IPS-18c (cell line): ENCODE measurements around the gene TNFRSF8.
"Not testable (repeated sequence)": the region's sequence is repeated elsewhere in the genome, so short reads cannot be mapped to it uniquely, and the experiment has no call there.

Experiments
- H3K4me3 ChIP-seq: 2 replicates; pipeline ENCODE4 v1.7.0; 2013; ENCODE audit warnings: low read depth, mild to moderate bottlenecking, low read length, moderate library complexity; ENCODE audit not compliant: insufficient read depth
- H3K9me3 ChIP-seq: one replicate; pipeline ENCODE4 v1.6.1; 2013; ENCODE audit warnings: mild to moderate bottlenecking, low read length, moderate library complexity; ENCODE audit not compliant: control insufficient read depth, insufficient read depth

TNFRSF8 gene

DNA sequence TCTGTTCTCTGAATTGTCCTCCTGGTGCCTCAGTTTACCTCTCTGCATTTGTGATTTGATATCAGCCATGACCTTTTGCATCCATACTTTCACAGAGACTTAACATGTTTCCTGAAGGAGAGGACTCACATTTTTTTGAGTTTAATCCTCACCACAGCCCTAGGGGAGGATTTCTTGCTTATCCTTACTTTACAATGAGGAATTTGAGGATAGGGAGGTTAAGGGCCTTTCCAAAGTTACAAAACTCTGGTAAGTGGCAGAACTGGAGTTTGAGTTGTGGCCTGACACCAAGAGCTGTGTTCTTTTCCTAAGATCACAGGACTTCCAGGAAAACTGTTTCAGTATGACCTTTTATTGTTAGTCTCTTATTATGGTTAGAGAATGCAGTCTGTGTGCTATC, 34.2 kb downstream of the TNFRSF8 start:
- Histone ChIP-seq H3K4me3 (no peak overlapping the region), H3K9me3 (no peaks in the 10 kb centered on the region)

GRCh38 chr1:12098786-12099185, 35.7 kb downstream of the TNFRSF8 start:
- Histone ChIP-seq H3K4me3 (no peak overlapping the region), H3K9me3 (no peaks in the 10 kb centered on the region)

DNA sequence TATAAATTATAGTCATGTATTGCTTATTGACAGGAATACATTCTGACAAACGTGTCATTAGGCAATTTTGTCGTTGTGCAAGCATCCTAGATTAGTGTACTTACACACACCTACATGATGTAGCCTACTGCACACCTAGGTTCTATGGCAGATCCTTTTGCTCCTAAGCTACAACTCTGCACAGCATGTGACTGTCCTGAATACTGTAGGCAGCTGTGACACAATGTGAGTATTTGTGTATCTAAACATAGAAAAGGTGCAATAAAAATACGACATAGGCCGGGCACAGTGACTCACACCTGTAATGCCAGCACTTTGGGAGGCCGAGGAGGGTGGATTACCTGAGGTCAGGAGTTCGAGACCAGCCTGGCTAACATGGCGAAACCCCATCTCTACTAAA, 36.5 kb downstream of the TNFRSF8 start:
- Histone ChIP-seq H3K4me3 (no peak overlapping the region), H3K9me3 (no peaks in the 10 kb centered on the region)

- H3K9me3 ChIP-seq: no peaks in the 10 kb centered on the region
- no peak overlapping the region for H3K4me3 ChIP-seq
These were observed 37.0 kb downstream of the TNFRSF8 start for GRCh38 chr1:12100071-12100470.

DNA sequence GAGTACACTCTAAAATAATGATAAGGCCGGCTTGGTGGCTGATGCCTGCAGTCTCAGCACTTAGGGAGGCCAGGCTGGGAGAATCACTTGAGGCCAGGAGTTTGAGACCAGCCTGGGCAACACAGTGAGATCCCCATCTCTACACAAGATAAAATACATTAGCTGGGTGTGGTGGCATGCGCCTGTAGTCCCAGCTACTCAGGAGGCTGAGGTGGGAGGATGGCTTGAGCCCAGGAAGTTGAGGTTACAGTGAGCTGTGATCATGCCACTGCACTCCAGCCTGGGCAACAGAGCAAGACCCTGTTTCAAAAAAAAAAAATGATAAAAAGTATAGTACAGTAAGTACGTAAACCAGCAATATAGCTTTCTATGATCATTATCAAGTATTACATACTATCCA, 38.0 kb downstream of the TNFRSF8 start:
- H3K4me3 ChIP-seq, H3K9me3 ChIP-seq: not testable (repeated sequence)

DNA sequence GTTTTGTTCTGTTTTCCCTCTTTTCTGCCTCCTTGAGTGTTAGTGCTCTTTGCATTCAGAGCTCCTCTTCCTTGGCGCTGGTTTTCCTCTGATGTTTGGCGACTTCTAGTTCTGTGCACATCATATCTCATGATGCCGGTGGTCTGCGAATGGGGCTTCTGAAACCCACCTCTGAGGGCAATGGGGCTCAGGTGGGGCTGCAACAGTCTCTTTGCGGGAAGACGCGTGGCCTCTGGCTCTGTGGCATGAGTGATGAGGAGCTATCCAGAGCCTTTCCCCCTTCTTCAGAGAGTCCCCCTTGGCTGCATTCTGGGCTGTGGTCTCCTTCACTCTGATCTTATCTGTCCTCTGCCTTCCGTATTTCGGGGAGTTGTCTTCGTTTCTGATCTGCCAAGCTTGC, 39.0 kb downstream of the TNFRSF8 start:
- H3K4me3 ChIP-seq: no peak overlapping the region

GRCh38 chr1:12104417-12104816, 41.3 kb downstream of the TNFRSF8 start:
- Histone ChIP-seq H3K9me3 (no peaks in the 10 kb centered on the region), H3K4me3 (no peak overlapping the region)

More for the DNA sequence above, 39.0 kb downstream of the TNFRSF8 start:
- no peaks in the 10 kb centered on the region for H3K9me3 ChIP-seq

GRCh38 chr1:12106153-12106552, 43.0 kb downstream of the TNFRSF8 start:
- H3K9me3 ChIP-seq: no peaks in the 10 kb centered on the region

GRCh38 chr1:12106861-12107260, 43.8 kb downstream of the TNFRSF8 start:
- H3K4me3 ChIP-seq: not testable (repeated sequence)

More at GRCh38 chr1:12106153-12106552, 43.0 kb downstream of the TNFRSF8 start:
- H3K4me3 ChIP-seq: no peak overlapping the region

GRCh38 chr1:12107718-12108117, 44.6 kb downstream of the TNFRSF8 start:
- Histone ChIP-seq H3K4me3 (no peak overlapping the region), H3K9me3 (no peaks in the 10 kb centered on the region)

More at GRCh38 chr1:12106861-12107260, 43.8 kb downstream of the TNFRSF8 start:
- H3K9me3 ChIP-seq: not testable (repeated sequence)

GRCh38 chr1:12109901-12110300, 46.8 kb downstream of the TNFRSF8 start:
- Histone ChIP-seq H3K9me3 (no peaks in the 10 kb centered on the region), H3K4me3 (no peak overlapping the region)

- no peaks in the 10 kb centered on the region for H3K9me3 ChIP-seq
- no peak overlapping the region for H3K4me3 ChIP-seq
These were observed 48.6 kb downstream of the TNFRSF8 start for GRCh38 chr1:12111741-12112140.

DNA sequence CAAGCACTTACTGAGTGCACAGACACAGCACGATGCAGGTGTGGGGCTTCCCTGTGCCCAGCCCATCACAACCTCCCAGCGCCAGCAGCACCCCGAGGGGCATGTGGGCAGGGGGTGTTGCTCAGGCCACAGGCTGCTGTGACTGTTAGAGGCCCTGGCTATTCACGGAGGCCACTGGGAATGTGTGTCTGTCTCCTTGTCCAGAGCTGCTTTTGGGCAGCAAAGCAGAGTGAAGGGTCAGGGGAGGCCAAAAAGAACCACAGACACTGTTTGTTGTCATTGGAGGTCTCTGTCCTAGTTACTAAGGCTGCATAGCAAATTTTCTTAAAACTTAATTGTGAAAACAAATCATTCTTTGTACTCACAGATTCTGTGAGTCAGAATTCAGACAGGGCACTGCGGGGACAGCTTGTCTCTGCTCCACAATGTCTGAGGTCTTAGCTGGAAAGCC, 49.6 kb downstream of the TNFRSF8 start:
- no peaks in the 10 kb centered on the region for H3K9me3 ChIP-seq

DNA sequence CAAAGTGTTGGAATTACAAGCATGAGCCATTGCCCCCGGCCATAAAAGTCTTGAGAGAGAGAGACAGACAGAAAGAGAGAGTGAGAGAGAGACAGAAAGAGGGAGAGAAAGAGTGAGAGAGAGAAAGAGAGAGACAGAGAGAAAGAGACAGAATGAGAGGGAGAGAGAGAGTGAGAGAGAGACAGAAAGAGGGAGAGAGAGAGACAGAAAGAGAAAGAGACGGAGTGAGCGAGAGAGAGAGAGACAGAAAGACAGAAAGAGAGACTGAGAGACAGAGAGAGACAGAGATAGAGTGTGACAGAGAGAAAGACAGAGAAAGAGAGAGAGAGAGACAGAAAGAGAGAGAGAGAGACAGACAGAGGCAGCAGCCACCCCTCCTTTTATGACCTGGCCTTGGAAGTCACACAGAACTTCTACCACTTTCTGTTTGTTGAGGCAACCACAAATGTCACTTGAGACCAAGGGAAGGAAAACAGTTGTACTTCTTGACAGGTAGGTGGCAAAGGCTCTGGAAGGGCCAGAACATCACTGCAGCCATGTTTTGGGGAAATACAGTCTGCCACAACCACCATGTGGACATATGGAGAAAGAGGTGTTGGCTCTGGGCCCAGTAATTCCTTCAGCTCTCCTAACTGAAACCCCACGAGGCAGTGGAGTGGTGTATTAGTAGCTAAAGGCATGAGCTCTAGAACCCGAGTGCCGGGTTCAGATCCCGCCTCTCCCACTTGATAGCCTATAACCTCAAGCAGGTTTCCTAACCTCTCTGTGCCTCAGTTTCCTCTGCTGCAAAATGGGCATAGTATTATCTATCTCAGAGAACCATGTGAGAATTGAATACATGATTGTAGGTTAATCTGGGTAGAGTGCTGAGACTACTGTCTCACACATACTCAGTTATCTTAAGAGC, 50.6 kb downstream of the TNFRSF8 start:
- Histone ChIP-seq H3K4me3 (no peak overlapping the region), H3K9me3 (no peaks in the 10 kb centered on the region)

More for the DNA sequence above, 49.6 kb downstream of the TNFRSF8 start:
- no peak overlapping the region for H3K4me3 ChIP-seq

GRCh38 chr1:12114340-12114683, 51.2 kb downstream of the TNFRSF8 start:
- H3K9me3 ChIP-seq: no peaks in the 10 kb centered on the region
- H3K4me3 ChIP-seq: no peak overlapping the region

GRCh38 chr1:12114916-12115315, 51.8 kb downstream of the TNFRSF8 start:
- no peaks in the 10 kb centered on the region for H3K9me3 ChIP-seq
- no peak overlapping the region for H3K4me3 ChIP-seq

DNA sequence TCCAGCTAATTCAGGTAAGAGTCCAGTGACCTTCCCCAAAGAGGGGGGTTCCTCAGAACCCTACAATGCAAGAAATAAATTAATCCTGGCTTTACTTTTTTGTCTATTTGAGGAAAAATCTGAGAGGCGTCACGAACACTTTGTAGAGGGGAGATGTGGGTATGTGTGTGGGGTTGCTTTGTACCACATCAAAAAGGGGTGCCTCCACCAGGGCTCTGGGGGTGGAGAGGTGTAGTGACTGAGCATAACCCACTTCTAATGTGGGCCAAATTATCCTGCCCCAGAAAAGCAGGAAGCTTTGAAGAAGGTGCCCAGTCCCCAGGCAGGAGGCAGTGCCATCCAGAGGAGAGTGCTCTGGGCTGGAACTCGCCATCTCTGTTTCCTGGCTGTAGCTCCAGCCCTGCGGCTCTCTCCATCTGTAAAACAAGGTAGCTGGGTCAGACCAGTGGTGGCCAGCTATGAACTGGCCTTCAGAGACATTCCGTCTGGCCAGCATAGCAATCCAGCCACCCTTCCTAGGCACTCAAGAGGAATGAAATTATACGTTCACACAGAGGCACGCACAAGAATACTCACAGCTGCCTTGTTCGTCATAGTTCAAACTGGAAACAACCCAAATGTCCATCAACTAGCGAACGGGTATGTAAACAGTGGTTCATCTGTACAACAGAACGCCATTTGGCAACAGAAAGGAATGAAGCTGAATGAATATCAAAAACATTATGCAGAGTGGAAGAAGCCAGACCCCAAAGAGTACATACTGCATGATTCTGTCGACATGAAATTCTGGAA, 58.3 kb downstream of the TNFRSF8 start:
- Histone ChIP-seq H3K4me3 (no peak overlapping the region), H3K9me3 (no peaks in the 10 kb centered on the region)

GRCh38 chr1:12123172-12123571, 60.1 kb downstream of the TNFRSF8 start:
- Histone ChIP-seq H3K4me3 (no peak overlapping the region), H3K9me3 (no peaks in the 10 kb centered on the region)
